K562 (cell line): ENCODE data around the gene GCH1. TPM values are rescaled to one million over a fixed set of nuclear protein-coding genes. Genes with fewer than 3 reads are reported as not detected.

ENCODE experiments used
- ATAC-seq: fragments of 200-7000 bp; cut with Tn5 transposase; 3 replicates; pipeline ENCODE4 v1.9.1; 2020; ENCODE audit warnings: moderate library complexity
- BruUV-seq: library from RNA; stranded (reverse); fragments of 400-500 nt; replicated peaks from 2 replicates; lab custom pipeline; 2021; lab: Mats Ljungman, UMichigan
- CTCF ChIA-PET: fragments of 300-600 bp; formaldehyde crosslinking; extraction: SDS; loops from one replicate; lab custom pipeline; 2021; ENCODE audit warnings: low intra/inter-chr PET ratio; lab: Yijun Ruan, JAX
- POLR2A ChIA-PET: fragments of 300-600, 350-650 bp; sonication (Branson Sonifier 250); formaldehyde crosslinking; extraction: SDS; loops from one replicate; lab custom pipeline; 2021; ENCODE audit warnings: antibody characterized with exemption, inconsistent platforms; lab: Yijun Ruan, JAX
- DNase-seq, 4 experiments: peaks; one replicate each; pipeline versions ENCODE4 v3.0.0 to v3.0.0-alpha.2; 2011 to 2018; ENCODE audit warnings: low spot score in 3 of 4, mixed read lengths in 3 of 4; ENCODE audit errors: extremely low read depth in 1 of 4
- FAIRE-seq: peaks from 2 replicates; lab custom pipeline; 2011; peaks lifted over from hg19 to GRCh38; lab: Jason Lieb, UNC
- H2AFZ ChIP-seq: 2 replicates; pipeline ENCODE4 v1.6.0; 2011; ENCODE audit warnings: low read depth, low read length, control low read depth, inconsistent platforms
- H3K27ac ChIP-seq: fragments of 200-600 bp; 3 replicates; pipeline ENCODE4 v1.8.0; 2011; ENCODE audit warnings: low read depth, mild to moderate bottlenecking, control low read depth, inconsistent platforms, low read length, moderate library complexity, mixed read lengths; ENCODE audit errors: extremely low read depth
- H3K27me3 ChIP-seq, 2 experiments: fragments of 300-600 bp in 1 of 2; 2 replicates in 1 of 2; 3 replicates in 1 of 2; pipeline versions ENCODE4 v1.6.0 to v1.8.0; 2011; ENCODE audit warnings: inconsistent platforms in 2 of 2, low read length in 2 of 2, mild to moderate bottlenecking in 1 of 2, mixed read lengths in 1 of 2, moderate library complexity in 1 of 2; ENCODE audit not compliant: control insufficient read depth in 2 of 2, insufficient read depth in 2 of 2
- H3K36me3 ChIP-seq: fragments of 300-600 bp; 3 replicates; pipeline ENCODE4 v1.8.0; 2011; ENCODE audit warnings: mild to moderate bottlenecking, low read length, inconsistent platforms; ENCODE audit not compliant: control insufficient read depth, insufficient read depth
- H3K4me1 ChIP-seq, 2 experiments: fragments of 200-600 bp in 1 of 2; replicated peaks in 1 of 2; 2 replicates in 1 of 2; 3 replicates in 1 of 2; pipeline versions ENCODE4 v1.5.1 to v1.8.0; 2011; ENCODE audit warnings: inconsistent platforms in 2 of 2, low read length in 2 of 2, mild to moderate bottlenecking in 1 of 2, mixed read lengths in 1 of 2, moderate library complexity in 1 of 2; ENCODE audit not compliant: control insufficient read depth in 2 of 2, insufficient read depth in 2 of 2
- H3K4me2 ChIP-seq: 2 replicates; pipeline ENCODE4 v1.6.1; 2011; ENCODE audit warnings: low read length, control low read depth, inconsistent platforms, mixed read lengths; ENCODE audit not compliant: insufficient read depth
- H3K4me3 ChIP-seq: fragments of 200-600 bp; sonication (generic), shearing (Covaris generic); 2 replicates; pipeline ENCODE4 v1.5.1; 2016; ENCODE audit warnings: control low read depth, inconsistent platforms
- H3K79me2 ChIP-seq: fragments of 200-600 bp; 3 replicates; pipeline ENCODE4 v1.8.0; 2011; ENCODE audit warnings: low read length, inconsistent platforms; ENCODE audit not compliant: control insufficient read depth, insufficient read depth
- H3K9ac ChIP-seq, 2 experiments: 2 replicates each; pipeline versions ENCODE4 v1.6.0 to v1.6.1; 2011; ENCODE audit warnings: low read depth in 2 of 2, low read length in 2 of 2, control low read depth in 1 of 2, inconsistent platforms in 1 of 2, mild to moderate bottlenecking in 1 of 2, mixed read lengths in 1 of 2; ENCODE audit not compliant: insufficient read depth in 1 of 2
- H3K9me1 ChIP-seq: one replicate; pipeline ENCODE4 v1.6.0; 2011; ENCODE audit warnings: inconsistent platforms, mild to moderate bottlenecking, low read length, moderate library complexity; ENCODE audit not compliant: control insufficient read depth, insufficient read depth
- H3K9me3 ChIP-seq: replicated peaks from 2 replicates; pipeline ENCODE4 v1.5.1; 2011; ENCODE audit warnings: low read depth, low read length, inconsistent platforms; ENCODE audit not compliant: control insufficient read depth, insufficient read depth
- H4K20me1 ChIP-seq: replicated peaks from 2 replicates; pipeline ENCODE4 v1.6.1; 2011; ENCODE audit warnings: low read length, inconsistent platforms, mixed read lengths; ENCODE audit not compliant: control insufficient read depth, insufficient read depth
- CGGBP1 ChIP-seq: fragments of 250-450 bp; sonication (Bioruptor Pico); IDR thresholded peaks from 2 replicates; pipeline ENCODE4 v1.9.0; 2021; ENCODE audit warnings: mild to moderate bottlenecking
- GATA2 ChIP-seq: sonication (generic); formaldehyde crosslinking; IDR thresholded peaks from 2 replicates; pipeline ENCODE4 v1.4.0; 2020; ENCODE audit warnings: mild to moderate bottlenecking, missing genetic modification reagents
- GTF2E2 ChIP-seq: fragments of 200-800 bp; sonication (Bioruptor generic); IDR thresholded peaks from 2 replicates; pipeline ENCODE4 v1.6.1; 2016; ENCODE audit warnings: missing genetic modification characterization, missing compliant biosample characterization
- KLF1 ChIP-seq: fragments of 450-650 bp; IDR thresholded peaks from 2 replicates; pipeline ENCODE4 v1.6.1; 2016; ENCODE audit warnings: missing genetic modification characterization, missing compliant biosample characterization
- PATZ1 ChIP-seq: fragments of 250-450 bp; sonication (Bioruptor Pico); IDR thresholded peaks from 2 replicates; pipeline ENCODE4 v1.5.0; 2020; ENCODE audit warnings: mild to moderate bottlenecking, borderline replicate concordance
- RBM17 ChIP-seq: fragments of 200-400 bp; formaldehyde crosslinking; IDR thresholded peaks from 2 replicates; pipeline ENCODE4 v1.6.1; 2017; ENCODE audit warnings: low read depth, mild to moderate bottlenecking, low read length, borderline replicate concordance
- STAG1 ChIP-seq: sonication (generic); formaldehyde crosslinking; IDR thresholded peaks from 2 replicates; pipeline ENCODE4 v1.5.0; 2020; ENCODE audit warnings: missing genetic modification reagents, borderline replicate concordance
- ZFPM2 ChIP-seq: fragments of 250-450 bp; sonication (Bioruptor Pico); IDR thresholded peaks from 2 replicates; pipeline ENCODE4 v1.5.1; 2022; ENCODE audit warnings: mild to moderate bottlenecking
- ZNF197 ChIP-seq: fragments of 200-800 bp; sonication (Bioruptor generic); IDR thresholded peaks from 2 replicates; pipeline ENCODE4 v1.6.1; 2016; ENCODE audit warnings: low read depth, missing genetic modification characterization, missing compliant biosample characterization
- ZNF232 ChIP-seq: sonication (generic); formaldehyde crosslinking; IDR thresholded peaks from 2 replicates; pipeline ENCODE4 v1.8.0; 2022; ENCODE audit warnings: mild to moderate bottlenecking, missing genetic modification reagents
- ZNF518B ChIP-seq: fragments of 250-450 bp; sonication (Bioruptor Pico); IDR thresholded peaks from 2 replicates; pipeline ENCODE4 v1.5.0; 2021; ENCODE audit warnings: mild to moderate bottlenecking, moderate library complexity
- ZNF583 ChIP-seq: fragments of 250-450 bp; sonication (Bioruptor Pico); IDR thresholded peaks from 2 replicates; pipeline ENCODE4 v1.4.0; 2020
- ZNF639 ChIP-seq, 2 experiments: fragments of 200-800 bp in 1 of 2; sonication (Bioruptor generic) in 1 of 2; sonication (generic) in 1 of 2; formaldehyde crosslinking in 1 of 2; IDR thresholded peaks in 1 of 2; conservative IDR thresholded peaks in 1 of 2; 2 replicates each; pipeline versions ENCODE4 v1.5.0 to v1.6.1; 2016 to 2020; ENCODE audit warnings: missing compliant biosample characterization in 1 of 2, missing genetic modification characterization in 1 of 2, missing genetic modification reagents in 1 of 2
- WGBS: fragments of 100-300 bp; shearing (Covaris generic); methylation state at CpG from one replicate; pipeline ENCODE4 v1.1.6; 2016; ENCODE audit warnings: low coverage, mixed read lengths; ENCODE audit not compliant: insufficient coverage; ENCODE audit errors: missing lambda C conversion rate; 5-methylcytosine and 5-hydroxymethylcytosine counted together
- in situ Hi-C: fragments of 300-500 bp; cut with MboI; formaldehyde crosslinking; loops from 4 replicates; pipeline ENCODE4 v1.15.0; 2018; ENCODE audit warnings: inconsistent platforms, mixed read lengths
- intact Hi-C: fragments of 100-400 bp; cut with micrococcal nuclease; formaldehyde crosslinking; loops from 2 replicates; pipeline ENCODE4 v1.14.2; 2022
- polyA plus RNA-seq, 8 experiments: library from polyadenylated mRNA; depleted of rRNA in 4 of 8; stranded (reverse) in 5 of 8; unstranded in 3 of 8; fragments of >200 nt; fragmentation: Nextera tagmentation in 2 of 8; fragmentation: Illumina TruSeq in 1 of 8; extraction: Ambion mirVana in 2 of 8; extraction: Trizol in 1 of 8; gene quantifications; 2 replicates each; pipeline versions ENCODE4 v1.2.1 to v1.2.3, GENCODE V29; 2011 to 2014; ENCODE audit warnings: inconsistent platforms in 1 of 8, missing spikeins in 1 of 8
- total RNA-seq, 7 experiments: library from RNA; depleted of rRNA in 6 of 7; stranded (reverse); fragments of >200 nt in 6 of 7; fragmentation: Illumina TruSeq in 2 of 7; extraction: Trizol in 2 of 7; gene quantifications; 2 replicates each; pipeline versions ENCODE4 v1.2.1 to v1.2.3, GENCODE V29; 2011 to 2021; ENCODE audit warnings: low replicate concordance in 1 of 7

Gene GCH1
- total and polyA plus RNA-seq, 9 of the 15 experiments (the other 6 are each of a cell fraction or from before 2014, with no cell fraction given), result 3.9 to 13.1 (median 6.5) TPM

- no peak overlapping the region for H3K4me3 ChIP-seq
- in situ Hi-C loops, result no loop called here
- H3K27me3 ChIP-seq, result no peaks in the 10 kb centered on the region
- no peak overlapping the region for H3K9ac ChIP-seq
- POLR2A ChIA-PET, result no interaction called here
- FAIRE-seq, result no peak
- ATAC-seq, result no peak
- H3K9me3 ChIP-seq, result no peaks in the 10 kb centered on the region
- intact Hi-C loops, result no loop called here
- H4K20me1 ChIP-seq, result no peaks in the 10 kb centered on the region
- no TSS peak for BruUV-seq
- no peaks in the 10 kb centered on the region for H3K4me1 ChIP-seq
- no peak overlapping the region for H3K27ac ChIP-seq
- DNase-seq, result no peak
- peaks cover 28% of the 10 kb centered on the region; the same call in 2 of the 3 replicates for H3K36me3 ChIP-seq
- no peaks in the 10 kb centered on the region for H3K79me2 ChIP-seq
- no peak overlapping the region for H2AFZ ChIP-seq
- CTCF ChIA-PET, result interaction anchor here (0.5 kb wide), 1 partner anchor 854 kb away, joined by 6 read pairs; no protein-coding TSS in a partner anchor
- WGBS, result 29% methylated on average over 1 of the region's 1 CpG
- H3K9me1 ChIP-seq, result no peaks in the 10 kb centered on the region
- H3K4me2 ChIP-seq, result no peak overlapping the region
- no peak for TF ChIP-seq ZNF639 (CRISPR knock-in tag; conservative IDR thresholded peaks at IDR 0.05 in 1 of 2, IDR thresholded peaks at IDR 0.05 in 1 of 2)
- no peak for TF ChIP-seq STAG1
- TF ChIP-seq RBM17, result no peak
- TF ChIP-seq ZFPM2 (CRISPR knock-in tag), result no peak
- TF ChIP-seq ZNF232 (CRISPR knock-in tag), result no peak
- TF ChIP-seq GTF2E2 (tag), result no peak
- TF ChIP-seq PATZ1 (CRISPR knock-in tag), result no peak
- no peak for TF ChIP-seq ZNF197 (CRISPR knock-in tag)
- no peak for TF ChIP-seq ZNF583 (CRISPR knock-in tag)
- no peak for TF ChIP-seq ZNF518B (CRISPR knock-in tag)
- TF ChIP-seq CGGBP1, result no peak
- TF ChIP-seq KLF1 (tag), result no peak
- TF ChIP-seq GATA2, result no peak
These were observed 34.2 kb upstream of the GCH1 start for GRCh38 chr14:54936816-54937215.
